DMS114 treated with DMSO at 0.1 percent for 48 hours (cell line): ENCODE measurements around the gene WRAP73.

Source experiments
- DNase-seq: peaks from one replicate; lab custom pipeline; 2025; ENCODE audit not compliant: unreplicated experiment; lab: John Stamatoyannopoulos, UW

Gene WRAP73

GRCh38 chr1:3614755-3615742, 34.9 kb downstream of the WRAP73 start:
- no peak for DNase-seq

GRCh38 chr1:3612123-3612522, 37.8 kb downstream of the WRAP73 start:
- no peak for DNase-seq

GRCh38 chr1:3611170-3612019, 38.5 kb downstream of the WRAP73 start, which contains the start of gene MEGF6:
TSS of gene MEGF6 (minus strand) at chr1:3611508. CDS start at chr1:3611268, 240 bp downstream.
- DNase-seq: peak; percentile 41

DNA sequence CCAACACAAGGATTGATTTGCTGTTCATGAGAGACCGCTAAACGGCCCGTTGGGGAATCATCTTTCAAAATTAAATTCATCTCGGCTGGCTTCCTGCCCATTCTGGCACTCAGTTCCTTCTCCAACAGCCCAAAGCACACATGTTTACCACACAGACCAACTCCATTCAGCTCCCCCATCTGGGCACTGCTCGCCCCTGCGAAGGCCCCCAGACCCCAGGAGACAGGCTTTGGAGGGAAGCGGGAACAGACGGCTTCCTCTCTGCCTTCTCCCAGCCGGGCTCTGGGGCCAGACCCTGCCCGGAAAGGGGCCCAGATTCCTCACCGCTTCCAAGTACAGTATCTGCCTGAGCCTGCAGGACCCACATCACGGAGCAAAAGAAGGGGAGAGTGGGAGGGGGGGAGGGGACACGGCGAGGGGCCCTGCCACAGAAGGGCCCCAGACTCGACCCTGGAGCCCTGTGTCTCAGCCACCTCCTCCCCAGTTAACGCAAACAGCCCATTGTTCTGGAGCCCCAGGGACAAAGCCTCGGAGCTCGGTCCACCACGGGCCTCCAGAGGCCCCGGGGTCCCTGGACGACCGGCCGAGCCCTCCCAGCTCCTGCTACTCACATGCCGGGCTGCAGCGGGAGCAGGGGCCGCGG, 39.3 kb downstream of the WRAP73 start:
- DNase-seq: no peak

DNA sequence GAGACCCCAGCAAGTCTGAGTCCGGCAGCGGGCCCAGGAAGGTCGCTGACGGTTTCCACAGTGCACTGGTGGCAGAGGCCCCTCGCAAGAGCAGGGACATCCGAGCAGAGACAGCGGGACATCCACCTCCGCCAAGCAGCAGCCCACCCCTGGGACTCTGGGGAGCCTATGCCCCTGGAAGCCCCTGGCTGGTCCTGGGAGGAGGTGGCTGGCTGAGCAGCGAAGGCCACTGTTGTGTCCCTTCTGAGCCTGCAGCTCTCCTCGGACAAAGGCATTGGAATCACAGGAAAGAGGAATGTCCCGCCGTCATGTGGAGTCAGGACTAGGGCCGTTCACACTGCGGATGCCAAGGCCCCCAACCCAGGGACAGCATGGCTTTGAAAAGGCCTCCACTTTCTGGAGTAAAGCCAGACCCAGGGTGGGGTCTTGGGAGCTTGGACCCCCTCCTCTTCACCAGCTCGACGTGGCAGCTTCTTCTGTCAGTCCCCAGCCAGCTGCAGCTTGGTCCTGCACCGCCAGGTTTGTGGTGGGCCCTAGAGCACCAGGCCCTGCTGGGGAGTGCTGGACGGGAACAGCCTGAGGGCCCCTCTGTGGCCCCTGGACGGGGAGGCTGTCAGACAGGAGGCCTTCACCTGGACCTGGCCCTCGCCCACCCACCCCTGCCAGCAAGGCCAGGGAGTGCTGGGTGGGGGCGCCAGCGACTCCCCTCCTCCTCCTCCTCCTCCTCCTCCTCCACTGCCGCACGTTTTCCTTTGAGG, 40.0 kb downstream of the WRAP73 start:
- DNase-seq: no peak

- no peak for DNase-seq
Measured at GRCh38 chr1:3609016-3609768, 40.7 kb downstream of the WRAP73 start.

DNA sequence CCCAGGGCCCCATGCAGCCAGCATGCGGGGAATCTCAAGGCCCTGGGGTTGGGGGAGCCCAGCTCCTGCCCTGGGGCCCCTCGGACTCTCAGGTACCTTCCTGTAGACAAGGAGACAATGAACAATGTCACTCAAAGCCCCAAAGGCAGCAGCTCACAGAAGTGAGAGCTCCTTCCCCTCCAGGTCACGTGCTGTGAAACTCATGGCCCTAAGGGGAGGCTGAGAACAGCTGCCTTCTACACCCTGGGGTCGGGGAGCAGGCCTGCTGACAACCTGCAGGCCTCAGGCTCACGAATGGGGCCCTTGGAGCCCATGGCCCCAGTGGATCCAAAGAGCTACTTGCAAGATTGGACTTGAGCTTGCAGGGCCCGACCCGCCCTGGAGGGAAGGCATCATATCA, 41.7 kb downstream of the WRAP73 start:
- no peak for DNase-seq

DNA sequence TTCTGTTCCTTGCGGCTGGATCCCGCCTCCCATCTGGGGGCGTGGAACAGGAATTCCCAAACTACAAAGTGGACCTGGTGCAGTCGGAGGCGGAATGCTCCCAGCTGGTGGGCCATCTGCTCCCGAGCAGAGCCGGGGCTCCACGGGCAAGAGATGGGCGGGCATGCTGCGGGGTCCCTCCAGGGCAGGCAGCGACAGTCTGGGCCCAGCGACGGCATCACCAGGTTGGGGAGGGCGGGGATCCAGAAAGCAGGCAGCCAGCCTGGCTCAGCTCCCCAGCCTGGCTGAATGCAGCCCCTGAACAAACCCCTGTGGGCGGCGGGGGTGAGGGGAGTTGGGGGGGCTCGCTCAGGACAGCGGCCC, 42.2 kb downstream of the WRAP73 start:
- no peak for DNase-seq

- no peak for DNase-seq
Measured at GRCh38 chr1:3606779-3607702, 42.9 kb downstream of the WRAP73 start.

GRCh38 chr1:3604997-3605823, 44.7 kb downstream of the WRAP73 start:
- no peak for DNase-seq

- DNase-seq: no peak
Measured at GRCh38 chr1:3604468-3604974, 45.4 kb downstream of the WRAP73 start.

- no peak for DNase-seq
Measured at GRCh38 chr1:3603571-3604467, 46.1 kb downstream of the WRAP73 start.

- DNase-seq: no peak
Measured at GRCh38 chr1:3603156-3603555, 46.7 kb downstream of the WRAP73 start.

- DNase-seq: no peak
Measured at GRCh38 chr1:3602375-3602774, 47.5 kb downstream of the WRAP73 start.

GRCh38 chr1:3601743-3602142, 48.2 kb downstream of the WRAP73 start:
- DNase-seq: no peak

- DNase-seq: no peak
Measured at GRCh38 chr1:3600354-3600753, 49.5 kb downstream of the WRAP73 start.

GRCh38 chr1:3599816-3600215, 50.1 kb downstream of the WRAP73 start:
- no peak for DNase-seq
